Measurements from ENCODE around the gene CSHL1. TPM values are rescaled to one million over a fixed set of nuclear protein-coding genes. Genes with fewer than 3 reads are reported as not detected.
"Not testable (repeated sequence)": the region's sequence is repeated elsewhere in the genome, so short reads cannot be mapped to it uniquely, and the experiment has no call there.

Gene CSHL1
- polyA plus RNA-seq, 3 donors, result not detected

- no peak for DNase-seq (ENCODE audit: extremely low read depth in 1 of 11, low read depth in 9 of 11, low spot score in 4 of 11)
Observed at GRCh38 chr17:63926164-63926563, 15.1 kb upstream of the CSHL1 start.

GRCh38 chr17:63925615-63926014, 14.6 kb upstream of the CSHL1 start:
- DNase-seq (ENCODE audit: extremely low read depth in 1 of 11, low read depth in 9 of 11, low spot score in 4 of 11), result no peak

GRCh38 chr17:63922402-63922801, 11.3 kb upstream of the CSHL1 start:
- DNase-seq (ENCODE audit: extremely low read depth in 1 of 11, low read depth in 9 of 11, low spot score in 4 of 11), result not testable (repeated sequence)

- not testable (repeated sequence) for DNase-seq (ENCODE audit: extremely low read depth in 1 of 11, low read depth in 9 of 11, low spot score in 4 of 11)
Observed at GRCh38 chr17:63920779-63921178, 9.7 kb upstream of the CSHL1 start.

- DNase-seq (ENCODE audit: extremely low read depth in 1 of 11, low read depth in 9 of 11, low spot score in 4 of 11), result not testable (repeated sequence)
Observed at GRCh38 chr17:63920050-63920449, 9.0 kb upstream of the CSHL1 start.

- DNase-seq (ENCODE audit: extremely low read depth in 1 of 11, low read depth in 9 of 11, low spot score in 4 of 11), result peak in 7 of 11 donors; percentile 21 to 56 (median 37)
Observed at GRCh38 chr17:63919311-63919723, 8.3 kb upstream of the CSHL1 start.

GRCh38 chr17:63918789-63919305, 7.8 kb upstream of the CSHL1 start, which contains the start of gene GH1:
Gene GH1 (minus strand): TSS chr17:63918839. CDS start chr17:63918776, 63 bp downstream.
- DNase-seq (ENCODE audit: extremely low read depth in 1 of 11, low read depth in 9 of 11, low spot score in 4 of 11), result not testable (repeated sequence)

GRCh38 chr17:63918305-63918704, 7.2 kb upstream of the CSHL1 start:
- no peak for DNase-seq (ENCODE audit: extremely low read depth in 1 of 11, low read depth in 9 of 11, low spot score in 4 of 11)

- no peak for DNase-seq (ENCODE audit: extremely low read depth in 1 of 11, low read depth in 9 of 11, low spot score in 4 of 11)
Observed at GRCh38 chr17:63917646-63918045, 6.6 kb upstream of the CSHL1 start.

GRCh38 chr17:63917206-63917605, 6.1 kb upstream of the CSHL1 start:
- DNase-seq (ENCODE audit: extremely low read depth in 1 of 11, low read depth in 9 of 11, low spot score in 4 of 11), result not testable (repeated sequence)

GRCh38 chr17:63916566-63917185, 5.6 kb upstream of the CSHL1 start:
- no peak for DNase-seq (ENCODE audit: extremely low read depth in 1 of 11, low read depth in 9 of 11, low spot score in 4 of 11)

- not testable (repeated sequence) for DNase-seq (ENCODE audit: extremely low read depth in 1 of 11, low read depth in 9 of 11, low spot score in 4 of 11)
Observed at GRCh38 chr17:63915753-63916152, 4.7 kb upstream of the CSHL1 start.

GRCh38 chr17:63914471-63914870, 3.4 kb upstream of the CSHL1 start:
- no peak for DNase-seq (ENCODE audit: extremely low read depth in 1 of 11, low read depth in 9 of 11, low spot score in 4 of 11)

- no peak for DNase-seq (ENCODE audit: extremely low read depth in 1 of 11, low read depth in 9 of 11, low spot score in 4 of 11)
Observed at GRCh38 chr17:63911657-63912100, 621 bp upstream of the CSHL1 start.

- no peak for DNase-seq (ENCODE audit: extremely low read depth in 1 of 11, low read depth in 9 of 11, low spot score in 4 of 11)
Observed at GRCh38 chr17:63910096-63910495, 962 bp downstream of the CSHL1 start.

- not testable (repeated sequence) for DNase-seq (ENCODE audit: extremely low read depth in 1 of 11, low read depth in 9 of 11, low spot score in 4 of 11)
Observed at GRCh38 chr17:63909586-63909985, 1.5 kb downstream of the CSHL1 start.

- not testable (repeated sequence) for DNase-seq (ENCODE audit: extremely low read depth in 1 of 11, low read depth in 9 of 11, low spot score in 4 of 11)
Observed at GRCh38 chr17:63907161-63907778, 3.8 kb downstream of the CSHL1 start.

- DNase-seq (ENCODE audit: extremely low read depth in 1 of 11, low read depth in 9 of 11, low spot score in 4 of 11), result not testable (repeated sequence)
Observed at GRCh38 chr17:63904796-63905195, 6.3 kb downstream of the CSHL1 start.

GRCh38 chr17:63903787-63904201, 7.3 kb downstream of the CSHL1 start:
- DNase-seq (ENCODE audit: extremely low read depth in 1 of 11, low read depth in 9 of 11, low spot score in 4 of 11), result not testable (repeated sequence)

GRCh38 chr17:63901971-63902370, 9.1 kb downstream of the CSHL1 start:
- not testable (repeated sequence) for DNase-seq (ENCODE audit: extremely low read depth in 1 of 11, low read depth in 9 of 11, low spot score in 4 of 11)
